IMR-90 (cell line): ENCODE measurements around the gene UBE2M. TPM values are rescaled to one million over a fixed set of nuclear protein-coding genes. Genes with fewer than 3 reads are reported as not detected.

Experiments
- ATAC-seq: fragments of 200-7000 bp; cut with Tn5 transposase; 2 replicates; pipeline ENCODE4 v1.9.1; 2020; ENCODE audit warnings: low read depth, mild to moderate bottlenecking, moderate library complexity
- BruUV-seq: library from RNA; stranded (reverse); fragments of 400-500 nt; replicated peaks from 2 replicates; lab custom pipeline; 2021; lab: Mats Ljungman, UMichigan
- CTCF ChIA-PET: fragments of 300-600 bp; formaldehyde crosslinking; extraction: SDS; loops from one replicate; lab custom pipeline; 2021; ENCODE audit warnings: antibody characterized with exemption; lab: Yijun Ruan, JAX
- POLR2A ChIA-PET: fragments of 300-600 bp; sonication (Branson Sonifier 250); formaldehyde crosslinking; loops from one replicate; lab custom pipeline; 2022; ENCODE audit warnings: antibody characterized with exemption; ENCODE audit not compliant: unreplicated experiment; lab: Charles Lee
- DNase-seq: peaks from one replicate; pipeline ENCODE4 v3.0.0; 2013
- H2AFZ ChIP-seq: replicated peaks from 2 replicates; pipeline ENCODE3; 2013; ENCODE audit warnings: low read length, mild to moderate bottlenecking; ENCODE audit not compliant: poor library complexity
- H2AK5ac ChIP-seq: 2 replicates; pipeline ENCODE4 v1.6.1; 2013; ENCODE audit warnings: low read depth, low read length, inconsistent platforms
- H2AK9ac ChIP-seq: replicated peaks from 2 replicates; pipeline ENCODE3; 2013; ENCODE audit warnings: mild to moderate bottlenecking, low read depth, low read length, moderate library complexity; ENCODE audit not compliant: poor library complexity
- H2BK120ac ChIP-seq: 2 replicates; pipeline ENCODE4 v1.6.1; 2013; ENCODE audit warnings: low read depth, low read length, inconsistent platforms
- H2BK15ac ChIP-seq: 3 replicates; pipeline ENCODE4 v1.6.1; 2013; ENCODE audit warnings: low read depth, low read length, inconsistent platforms
- H2BK20ac ChIP-seq: 2 replicates; pipeline ENCODE4 v1.6.1; 2013; ENCODE audit warnings: low read depth, mild to moderate bottlenecking, inconsistent platforms, low read length, moderate library complexity
- H2BK5ac ChIP-seq: 2 replicates; pipeline ENCODE4 v1.6.1; 2013; ENCODE audit warnings: mild to moderate bottlenecking, low read depth, low read length, inconsistent platforms; ENCODE audit not compliant: poor library complexity, severe bottlenecking
- H3K14ac ChIP-seq: replicated peaks from 2 replicates; pipeline ENCODE4 v1.6.1; 2013; ENCODE audit warnings: low read depth, low read length, inconsistent platforms
- H3K18ac ChIP-seq: 2 replicates; pipeline ENCODE4 v1.6.1; 2013; ENCODE audit warnings: low read depth, low read length, control low read depth
- H3K23ac ChIP-seq: 2 replicates; pipeline ENCODE4 v1.6.1; 2013; ENCODE audit warnings: low read depth, low read length, inconsistent platforms
- H3K27ac ChIP-seq: 2 replicates; pipeline ENCODE4 v1.5.1; 2013; ENCODE audit warnings: mild to moderate bottlenecking, control low read depth, low read length; ENCODE audit not compliant: insufficient read depth
- H3K27me3 ChIP-seq: 2 replicates; pipeline ENCODE4 v1.6.1; 2013; ENCODE audit warnings: low read length; ENCODE audit not compliant: control insufficient read depth, insufficient read depth
- H3K36me3 ChIP-seq: 2 replicates; pipeline ENCODE4 v1.6.1; 2013; ENCODE audit warnings: low read length, mixed read lengths; ENCODE audit not compliant: control insufficient read depth, insufficient read depth
- H3K4ac ChIP-seq: 2 replicates; pipeline ENCODE4 v1.6.1; 2013; ENCODE audit warnings: low read depth, low read length, inconsistent platforms
- H3K4me1 ChIP-seq: 2 replicates; pipeline ENCODE4 v1.6.1; 2013; ENCODE audit warnings: low read length, mixed read lengths; ENCODE audit not compliant: control insufficient read depth, insufficient read depth
- H3K4me2 ChIP-seq: 2 replicates; pipeline ENCODE4 v1.6.1; 2013; ENCODE audit warnings: low read depth, mild to moderate bottlenecking, control low read depth, low read length, moderate library complexity
- H3K4me3 ChIP-seq: 2 replicates; pipeline ENCODE4 v1.5.1; 2013; ENCODE audit warnings: low read depth, mild to moderate bottlenecking, control low read depth, low read length, moderate library complexity; ENCODE audit not compliant: insufficient read depth
- H3K56ac ChIP-seq: 2 replicates; pipeline ENCODE4 v1.6.1; 2013; ENCODE audit warnings: low read length, inconsistent platforms; ENCODE audit not compliant: insufficient read depth; ENCODE audit errors: extremely low read depth
- H3K79me1 ChIP-seq, 2 experiments: 2 replicates each; pipeline ENCODE4 v1.6.1; 2013; ENCODE audit warnings: low read length in 2 of 2, inconsistent platforms in 1 of 2, low read depth in 1 of 2
- H3K9ac ChIP-seq: 2 replicates; pipeline ENCODE4 v1.6.1; 2013; ENCODE audit warnings: low read depth, low read length, control low read depth
- H3K9me1 ChIP-seq: 2 replicates; pipeline ENCODE4 v1.6.1; 2013; ENCODE audit warnings: low read length, inconsistent platforms; ENCODE audit not compliant: insufficient read depth
- H3K9me3 ChIP-seq: 2 replicates; pipeline ENCODE4 v1.6.1; 2013; ENCODE audit warnings: low read length; ENCODE audit not compliant: control insufficient read depth, insufficient read depth
- H4K20me1 ChIP-seq: 2 replicates; pipeline ENCODE4 v1.6.1; 2013; ENCODE audit warnings: low read length, inconsistent platforms; ENCODE audit not compliant: insufficient read depth
- H4K5ac ChIP-seq: 2 replicates; pipeline ENCODE4 v1.6.1; 2013; ENCODE audit warnings: mild to moderate bottlenecking, low read depth, low read length, control low read depth
- H4K8ac ChIP-seq, 2 experiments: 2 replicates each; pipeline ENCODE4 v1.6.1; 2013; ENCODE audit warnings: low read depth in 2 of 2, low read length in 2 of 2, control low read depth in 1 of 2, inconsistent platforms in 1 of 2
- H4K91ac ChIP-seq: 2 replicates; pipeline ENCODE4 v1.6.1; 2013; ENCODE audit warnings: low read depth, low read length, inconsistent platforms; ENCODE audit not compliant: insufficient read depth
- BHLHE40 ChIP-seq: fragments of 150-350 bp; IDR thresholded peaks from 2 replicates; pipeline ENCODE4 v1.6.1; 2016; ENCODE audit warnings: mild to moderate bottlenecking, low read depth, low read length
- POLR2A ChIP-seq: IDR thresholded peaks from 2 replicates; pipeline ENCODE4 v1.6.1; 2012; ENCODE audit warnings: mild to moderate bottlenecking, low read depth, low read length
- USF2 ChIP-seq: fragments of 150-350 bp; IDR thresholded peaks from 2 replicates; pipeline ENCODE4 v1.6.1; 2017; ENCODE audit warnings: mild to moderate bottlenecking, antibody characterized with exemption, low read length, low read depth
- WGBS, 2 experiments: methylation state at CpG; one replicate each; pipeline versions ENCODE4 v1.1.5 to v1.1.7; 2013; ENCODE audit warnings: missing lambda C conversion rate in 2 of 2; ENCODE audit not compliant: insufficient read length in 1 of 2; ENCODE audit errors: extremely low coverage in 2 of 2; 5-methylcytosine and 5-hydroxymethylcytosine counted together
- dilution Hi-C: fragments of 300-500 bp; cut with HindIII; formaldehyde crosslinking; loops from one replicate; pipeline ENCODE4 v1.14.3; 2018; ENCODE audit warnings: low sequenced_read_pairs; ENCODE audit not compliant: unreplicated experiment
- in situ Hi-C: fragments of 300-500 bp; cut with MboI; formaldehyde crosslinking; loops from 3 replicates; pipeline ENCODE4 v1.14.3; 2019; ENCODE audit warnings: low sequenced_read_pairs, inconsistent platforms, mixed read lengths
- intact Hi-C: fragments of 100-400 bp; cut with micrococcal nuclease; formaldehyde crosslinking; loops from 2 replicates; pipeline ENCODE4 v1.10.0; 2022
- polyA plus RNA-seq, 3 experiments: library from polyadenylated mRNA; depleted of rRNA; stranded (reverse); fragments of >200 nt; gene quantifications; 2 replicates each; pipeline ENCODE4 v1.2.3, GENCODE V29; 2012; ENCODE audit warnings: low replicate concordance in 1 of 3
- total RNA-seq: library from RNA; depleted of rRNA; stranded (reverse); fragments of >200 nt; gene quantifications from 2 replicates; pipeline ENCODE4 v1.2.3, GENCODE V29; 2012

The UBE2M gene
- total and polyA plus RNA-seq, 2 of the 4 experiments (the other 2 are of a cell fraction), result 55.9 to 66.6 TPM

GRCh38 chr19:58551123-58551497 is 7.3 kb downstream of the UBE2M start:
- no peaks in the 10 kb centered on the region for H3K27me3 ChIP-seq
- dilution Hi-C loops, result no loop called here

More at GRCh38 chr19:58551123-58551497, 7.3 kb downstream of the UBE2M start:
- Histone ChIP-seq H3K14ac (no peak overlapping the region), H3K79me1 (peaks cover 27 to 85% of the 10 kb centered on the region in 2 experiments), H2AFZ (no peak overlapping the region), H2BK20ac (no peak overlapping the region), H4K91ac (no peak overlapping the region), H3K9me3 (no peaks in the 10 kb centered on the region), H3K4me2 (no peak overlapping the region), H3K36me3 (peaks cover 66% of the 10 kb centered on the region), H3K23ac (no peak overlapping the region), H4K5ac (no peak overlapping the region), H3K4me1 (peaks cover 17% of the 10 kb centered on the region), H2BK5ac (no peak overlapping the region), H4K8ac (no peak overlapping the region), H2BK120ac (no peak overlapping the region), H2AK5ac (no peak overlapping the region), H3K4ac (no peak overlapping the region), H2BK15ac (no peak overlapping the region), H2AK9ac (no peak overlapping the region), H3K18ac (no peak overlapping the region), H3K56ac (no peak overlapping the region), H3K27ac (no peak overlapping the region), H3K9me1 (peaks cover 26% of the 10 kb centered on the region), H3K4me3 (no peak overlapping the region), H3K9ac (no peak overlapping the region), H4K20me1 (peaks cover 57% of the 10 kb centered on the region)
- no peak for TF ChIP-seq BHLHE40
- no peak for TF ChIP-seq USF2
- no peak for TF ChIP-seq POLR2A
- POLR2A ChIA-PET, result no interaction called here
- in situ Hi-C loops, result no loop called here
- intact Hi-C loops, result no loop called here
- ATAC-seq (no peak), DNase-seq (no peak)
- no CpG with 5 or more reads among the region's 1 CpG for WGBS, 2 experiments
- CTCF ChIA-PET, result no interaction called here
- no TSS peak for BruUV-seq
